Peyer's patch (tissue), 4 donors: Measurements from ENCODE around the gene STT3B. TPM values are rescaled to one million over a fixed set of nuclear protein-coding genes. Genes with fewer than 3 reads are reported as not detected.

ENCODE experiments used
- DNase-seq, 3 donors: peaks; one replicate each; pipeline ENCODE4 v3.0.0-alpha.2; 2017 to 2019
- H3K27ac ChIP-seq, 4 donors: fragments of 200-600 bp; sonication (generic); one replicate each; pipeline ENCODE4 v1.5.1; 2016 to 2019
- H3K27me3 ChIP-seq, 2 donors: fragments of 200-600 bp; sonication (generic); one replicate each; pipeline ENCODE4 v1.5.1; 2019
- H3K36me3 ChIP-seq, 3 donors: fragments of 200-600 bp; sonication (generic); one replicate each; pipeline ENCODE4 v1.5.1; 2016 to 2019
- H3K4me1 ChIP-seq, 4 donors: fragments of 200-600 bp; sonication (generic); one replicate each; pipeline ENCODE4 v1.5.1; 2016 to 2019
- H3K4me3 ChIP-seq, 4 donors: fragments of 200-600 bp; sonication (generic); 1 replicate in 3 of 4; 2 replicates in 1 of 4; pipeline ENCODE4 v1.5.1; 2016 to 2019; ENCODE audit warnings: mild to moderate bottlenecking in 1 of 4
- H3K9me3 ChIP-seq, 4 donors: fragments of 200-600 bp; sonication (generic); one replicate each; pipeline ENCODE4 v1.5.1; 2016 to 2019; ENCODE audit warnings: mild to moderate bottlenecking in 1 of 4
- POLR2A ChIP-seq, 2 donors: fragments of 450-650 bp; IDR thresholded peaks; one replicate each; pipeline ENCODE4 v1.5.1; 2017; ENCODE audit warnings: antibody characterized with exemption in 2 of 2, mild to moderate bottlenecking in 2 of 2, moderate library complexity in 2 of 2
- total RNA-seq, 4 donors: library from RNA; depleted of rRNA; stranded (reverse); fragments of >200 nt; gene quantifications; one replicate each; pipeline ENCODE4 v1.1.0, GENCODE V29; 2016
- TF ChIP-seq, protein P1 (sequence below), 6 experiments: fragments of 450-650 bp in 4 of 6; fragments of 200-600 bp in 2 of 6; sonication (generic) in 1 of 6; IDR thresholded peaks; one replicate each; pipeline ENCODE4 v1.5.1; 2017 to 2019; ENCODE audit warnings: antibody characterized with exemption in 6 of 6, mild to moderate bottlenecking in 3 of 6, moderate library complexity in 1 of 6

STT3B gene
- total RNA-seq, 4 donors from 2014 or later, result 83.9 to 179 (median 144) TPM

DNA sequence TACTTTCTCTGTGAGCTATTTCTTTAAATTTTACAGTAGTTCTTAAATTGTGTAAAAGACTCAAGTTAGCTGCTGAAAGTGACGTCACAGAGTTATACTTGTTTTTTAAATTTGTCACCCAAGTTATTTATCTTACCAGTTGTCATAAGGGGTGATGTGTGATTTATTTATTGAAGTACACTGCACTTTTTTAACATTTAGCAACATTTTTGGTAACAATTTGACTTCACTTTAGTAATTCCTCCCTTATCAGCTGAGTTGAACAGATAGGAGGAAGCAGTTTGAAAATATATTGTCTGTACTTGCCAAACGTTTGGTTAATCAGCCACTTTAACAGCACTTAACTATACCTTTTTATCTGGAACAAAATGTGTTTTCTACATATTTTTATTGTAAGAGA lies 3.8 kb downstream of the STT3B start:
- Histone ChIP-seq H3K27me3 (no peaks in the 10 kb centered on the region), H3K9me3 (no peaks in the 10 kb centered on the region), H3K4me1 (peaks cover 0 to 48% (median 15%) of the 10 kb centered on the region in 4 donors), H3K27ac (peak overlapping the region in 1 of 4 donors; percentile 3), H3K36me3 (no peaks in the 10 kb centered on the region), H3K4me3 (peak overlapping the region in 1 of 4 donors; percentile 80)
- DNase-seq, result no peak
- TF ChIP-seq, protein P1, sequence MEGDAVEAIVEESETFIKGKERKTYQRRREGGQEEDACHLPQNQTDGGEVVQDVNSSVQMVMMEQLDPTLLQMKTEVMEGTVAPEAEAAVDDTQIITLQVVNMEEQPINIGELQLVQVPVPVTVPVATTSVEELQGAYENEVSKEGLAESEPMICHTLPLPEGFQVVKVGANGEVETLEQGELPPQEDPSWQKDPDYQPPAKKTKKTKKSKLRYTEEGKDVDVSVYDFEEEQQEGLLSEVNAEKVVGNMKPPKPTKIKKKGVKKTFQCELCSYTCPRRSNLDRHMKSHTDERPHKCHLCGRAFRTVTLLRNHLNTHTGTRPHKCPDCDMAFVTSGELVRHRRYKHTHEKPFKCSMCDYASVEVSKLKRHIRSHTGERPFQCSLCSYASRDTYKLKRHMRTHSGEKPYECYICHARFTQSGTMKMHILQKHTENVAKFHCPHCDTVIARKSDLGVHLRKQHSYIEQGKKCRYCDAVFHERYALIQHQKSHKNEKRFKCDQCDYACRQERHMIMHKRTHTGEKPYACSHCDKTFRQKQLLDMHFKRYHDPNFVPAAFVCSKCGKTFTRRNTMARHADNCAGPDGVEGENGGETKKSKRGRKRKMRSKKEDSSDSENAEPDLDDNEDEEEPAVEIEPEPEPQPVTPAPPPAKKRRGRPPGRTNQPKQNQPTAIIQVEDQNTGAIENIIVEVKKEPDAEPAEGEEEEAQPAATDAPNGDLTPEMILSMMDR (IDR thresholded peaks at IDR 0.05), result no peak
- TF ChIP-seq POLR2A (IDR thresholded peaks at IDR 0.05), result no peak

DNA sequence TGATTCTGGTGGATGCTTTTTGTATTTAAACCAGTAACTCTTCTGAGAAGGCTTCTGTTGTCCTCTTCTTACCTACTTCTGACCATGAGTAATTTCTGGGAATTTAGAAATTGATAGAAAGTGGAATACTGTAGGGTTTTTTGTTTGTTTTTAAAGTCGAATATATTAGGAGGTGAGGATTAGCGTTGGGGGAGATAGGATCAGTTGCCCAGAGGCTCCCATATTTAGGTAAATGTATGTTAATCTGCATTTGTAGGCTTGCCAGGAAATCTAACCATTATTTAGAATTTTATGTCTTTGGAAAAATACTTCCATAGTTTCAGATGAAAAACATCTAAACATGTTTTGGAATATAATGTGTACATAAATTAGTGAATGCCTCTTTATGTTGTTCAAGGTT lies 6.1 kb downstream of the STT3B start:
- no peaks in the 10 kb centered on the region for H3K36me3 ChIP-seq
- H3K4me3 ChIP-seq, result no peak overlapping the region

DNA sequence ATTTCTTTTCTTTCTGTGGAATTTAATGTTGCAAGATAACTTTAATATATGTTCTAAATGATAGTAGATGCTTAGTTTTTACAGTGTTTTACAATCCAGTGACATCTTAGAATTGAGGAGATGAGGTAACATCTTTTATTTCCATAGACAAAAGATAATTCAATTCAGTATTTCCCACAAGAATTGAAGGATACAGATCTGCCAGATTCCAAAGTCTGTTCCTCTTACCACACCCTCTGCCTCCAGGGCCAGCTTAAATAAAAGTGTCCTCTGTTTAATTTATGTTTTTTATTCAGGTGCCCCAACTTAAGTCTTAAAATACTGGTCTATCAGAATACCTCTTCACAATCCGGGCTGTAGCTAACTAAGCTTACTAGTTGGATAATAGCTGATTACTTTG lies 6.5 kb downstream of the STT3B start:
- Histone ChIP-seq H3K36me3 (no peaks in the 10 kb centered on the region), H3K9me3 (no peaks in the 10 kb centered on the region), H3K4me3 (no peak overlapping the region), H3K4me1 (peaks cover 0 to 48% (median 14%) of the 10 kb centered on the region in 4 donors), H3K27ac (no peak overlapping the region), H3K27me3 (no peaks in the 10 kb centered on the region)
- no peak for DNase-seq
- TF ChIP-seq, protein P1 (IDR thresholded peaks at IDR 0.05), result no peak
- TF ChIP-seq POLR2A (IDR thresholded peaks at IDR 0.05), result no peak

More for the DNA sequence above, 6.1 kb downstream of the STT3B start:
- TF ChIP-seq POLR2A (IDR thresholded peaks at IDR 0.05), result no peak
- TF ChIP-seq, protein P1 (IDR thresholded peaks at IDR 0.05), result no peak
- H3K27ac ChIP-seq, result no peak overlapping the region
- no peak for DNase-seq
- H3K4me1 ChIP-seq, result peaks cover 0 to 48% (median 15%) of the 10 kb centered on the region in 4 donors
- H3K27me3 ChIP-seq, result no peaks in the 10 kb centered on the region
- no peaks in the 10 kb centered on the region for H3K9me3 ChIP-seq

DNA sequence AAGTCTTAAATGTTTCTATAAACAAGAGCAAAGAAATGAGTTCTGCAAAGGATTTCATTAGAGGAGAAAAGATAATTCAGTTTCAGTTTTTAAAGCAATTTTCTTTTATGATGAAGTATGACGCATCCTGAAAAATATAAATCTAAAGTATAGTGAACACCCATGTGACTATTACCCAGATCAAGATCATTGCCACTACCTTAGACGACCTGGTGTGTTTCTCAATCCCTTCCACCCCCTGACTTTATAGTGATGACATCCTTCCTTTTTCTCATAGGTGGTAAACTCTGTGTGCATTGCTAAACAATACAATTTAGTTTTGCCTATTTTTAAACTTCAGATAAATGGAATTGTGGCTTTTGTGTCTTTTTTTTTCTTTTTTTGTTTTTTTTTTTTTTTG lies 8.4 kb downstream of the STT3B start:
- peaks cover 0 to 44% (median 5%) of the 10 kb centered on the region in 4 donors for H3K4me1 ChIP-seq
- H3K36me3 ChIP-seq, result no peaks in the 10 kb centered on the region

DNA sequence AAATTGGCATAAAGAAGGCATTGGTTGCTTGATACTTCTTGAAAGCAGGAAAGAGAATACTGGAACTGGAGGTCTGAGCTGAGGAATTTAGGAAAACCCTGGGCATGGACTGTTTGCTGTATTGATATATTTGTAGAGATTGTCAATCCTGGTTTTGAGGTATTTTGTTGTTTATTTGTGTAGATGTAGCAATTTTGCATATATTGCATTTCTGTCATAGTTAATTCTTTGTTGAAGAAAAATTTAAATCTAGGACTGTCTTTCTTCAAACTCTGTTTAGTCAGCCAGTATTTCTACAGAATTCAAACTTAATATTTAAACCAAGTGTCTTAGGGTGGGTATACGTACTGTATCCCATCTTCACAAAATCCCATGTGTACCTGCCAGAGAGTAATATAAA lies 9.5 kb downstream of the STT3B start:
- no peak for TF ChIP-seq POLR2A (IDR thresholded peaks at IDR 0.05)
- TF ChIP-seq, protein P1 (IDR thresholded peaks at IDR 0.05), result no peak
- H3K36me3 ChIP-seq, result no peaks in the 10 kb centered on the region
- peaks cover 0 to 37% (median 0%) of the 10 kb centered on the region in 4 donors for H3K4me1 ChIP-seq
- no peak overlapping the region for H3K4me3 ChIP-seq
- no peak overlapping the region for H3K27ac ChIP-seq
- DNase-seq, result no peak
- no peaks in the 10 kb centered on the region for H3K9me3 ChIP-seq
- no peaks in the 10 kb centered on the region for H3K27me3 ChIP-seq

More for the DNA sequence above, 8.4 kb downstream of the STT3B start:
- Histone ChIP-seq H3K9me3 (no peaks in the 10 kb centered on the region), H3K27me3 (no peaks in the 10 kb centered on the region), H3K27ac (no peak overlapping the region), H3K4me3 (no peak overlapping the region)
- no peak for TF ChIP-seq POLR2A (IDR thresholded peaks at IDR 0.05)
- DNase-seq, result no peak

DNA sequence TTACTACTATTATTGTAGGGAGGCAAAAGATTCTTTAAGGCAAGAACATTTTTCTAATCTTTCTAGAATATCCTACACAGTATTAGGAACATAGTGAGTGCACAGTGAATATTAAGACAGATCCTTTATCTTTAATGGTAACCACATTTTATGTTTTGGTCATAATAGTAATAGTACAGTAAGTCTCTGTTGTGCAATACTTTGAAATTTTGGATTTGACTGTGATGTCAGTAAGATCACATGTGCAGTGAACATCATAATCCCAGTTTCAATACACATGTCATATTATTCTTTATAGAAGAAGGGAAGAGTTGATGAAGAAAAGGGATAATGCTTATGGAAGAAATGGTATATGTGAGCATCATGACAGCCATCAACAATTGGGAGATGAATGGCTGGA lies 10.7 kb downstream of the STT3B start:
- TF ChIP-seq POLR2A (IDR thresholded peaks at IDR 0.05), result no peak
- TF ChIP-seq, protein P1 (IDR thresholded peaks at IDR 0.05), result no peak

More for the DNA sequence above, 10.7 kb downstream of the STT3B start:
- DNase-seq, result no peak
- H3K9me3 ChIP-seq, result no peaks in the 10 kb centered on the region
- no peak overlapping the region for H3K4me3 ChIP-seq
- H3K27me3 ChIP-seq, result no peaks in the 10 kb centered on the region
- no peaks in the 10 kb centered on the region for H3K36me3 ChIP-seq
- no peak overlapping the region for H3K27ac ChIP-seq
- peaks cover 0 to 31% (median 0%) of the 10 kb centered on the region in 4 donors for H3K4me1 ChIP-seq
